ENCODE results near the gene TNNI3.

- TF ChIP-seq CTCF (IDR thresholded peaks at IDR 0.05; ENCODE audit: insufficient read depth, low read length, poor library complexity, severe bottlenecking) (no peak), EZH2phosphoT487 (conservative IDR thresholded peaks at IDR 0.05; ENCODE audit: low read length) (no peak)
Observed at GRCh38 chr19:55114566-55115145, 42.9 kb downstream of the TNNI3 start.
